HepG2 (cell line): ENCODE results near the gene GNB1. TPM values are rescaled to one million over a fixed set of nuclear protein-coding genes. Genes with fewer than 3 reads are reported as not detected.

Experiments used
- CBFB ChIP-seq: sonication (generic); formaldehyde crosslinking; IDR thresholded peaks from 2 replicates; pipeline ENCODE4 v1.4.0; 2020; ENCODE audit warnings: missing genetic modification reagents
- DDIT3 ChIP-seq: sonication (generic); formaldehyde crosslinking; IDR thresholded peaks from 2 replicates; pipeline ENCODE4 v1.4.0; 2020; ENCODE audit warnings: mild to moderate bottlenecking, missing genetic modification reagents
- DMTF1 ChIP-seq: sonication (generic); formaldehyde crosslinking; IDR thresholded peaks from 2 replicates; pipeline ENCODE4 v1.4.0; 2020; ENCODE audit warnings: mild to moderate bottlenecking, missing genetic modification reagents
- DRAP1 ChIP-seq: IDR thresholded peaks from 2 replicates; pipeline ENCODE4 v1.6.1; 2016; ENCODE audit warnings: missing genetic modification reagents, missing compliant biosample characterization
- GATAD2A ChIP-seq: IDR thresholded peaks from 2 replicates; pipeline ENCODE4 v1.6.1; 2016
- GFI1 ChIP-seq: sonication (generic); formaldehyde crosslinking; IDR thresholded peaks from 2 replicates; pipeline ENCODE4 v1.5.0; 2020; ENCODE audit warnings: missing genetic modification reagents, mild to moderate bottlenecking, borderline replicate concordance
- GTF3A ChIP-seq: sonication (generic); formaldehyde crosslinking; conservative IDR thresholded peaks from 2 replicates; pipeline ENCODE4 v1.4.0; 2020; ENCODE audit warnings: mild to moderate bottlenecking, missing genetic modification reagents
- HDAC2 ChIP-seq: sonication (generic); formaldehyde crosslinking; IDR thresholded peaks from 2 replicates; pipeline ENCODE4 v1.4.0; 2020; ENCODE audit warnings: missing genetic modification reagents
- KAT7 ChIP-seq: IDR thresholded peaks from 2 replicates; pipeline ENCODE4 v1.6.1; 2018; ENCODE audit warnings: borderline replicate concordance, missing compliant biosample characterization
- KDM3A ChIP-seq: IDR thresholded peaks from 2 replicates; pipeline ENCODE4 v1.6.1; 2018; ENCODE audit warnings: low read depth, missing compliant biosample characterization
- MYC ChIP-seq: sonication (generic); formaldehyde crosslinking; IDR thresholded peaks from 2 replicates; pipeline ENCODE4 v1.9.0; 2021; ENCODE audit warnings: missing genetic modification reagents, borderline replicate concordance
- NCOA5 ChIP-seq: sonication (generic); formaldehyde crosslinking; IDR thresholded peaks from 2 replicates; pipeline ENCODE4 v1.4.0; 2020; ENCODE audit warnings: missing genetic modification reagents
- ONECUT2 ChIP-seq: sonication (generic); formaldehyde crosslinking; IDR thresholded peaks from 2 replicates; pipeline ENCODE4 v1.4.0; 2020; ENCODE audit warnings: missing genetic modification reagents
- PHF8 ChIP-seq: sonication (generic); formaldehyde crosslinking; IDR thresholded peaks from 2 replicates; pipeline ENCODE4 v1.5.0; 2020; ENCODE audit warnings: missing genetic modification reagents
- SUZ12 ChIP-seq: fragments of 150-350 bp; IDR thresholded peaks from 2 replicates; pipeline ENCODE4 v1.6.1; 2014; ENCODE audit warnings: low read depth, low read length
- TEF ChIP-seq: sonication (generic); formaldehyde crosslinking; IDR thresholded peaks from 2 replicates; pipeline ENCODE4 v1.5.0; 2020; ENCODE audit warnings: missing genetic modification reagents
- TOPORS ChIP-seq: sonication (generic); formaldehyde crosslinking; IDR thresholded peaks from 2 replicates; pipeline ENCODE4 v1.8.0; 2023; ENCODE audit warnings: mild to moderate bottlenecking, missing genetic modification reagents
- ZNF205 ChIP-seq: IDR thresholded peaks from 2 replicates; pipeline ENCODE4 v1.6.1; 2018; ENCODE audit warnings: missing biosample characterization, missing genetic modification reagents
- ZNF232 ChIP-seq: sonication (generic); formaldehyde crosslinking; IDR thresholded peaks from 2 replicates; pipeline ENCODE4 v1.4.0; 2020; ENCODE audit warnings: missing genetic modification reagents, borderline replicate concordance
- ZNF234 ChIP-seq: sonication (generic); formaldehyde crosslinking; conservative IDR thresholded peaks from 2 replicates; pipeline ENCODE4 v1.5.1; 2020; ENCODE audit warnings: mild to moderate bottlenecking, missing genetic modification reagents
- ZNF317 ChIP-seq: sonication (generic); formaldehyde crosslinking; IDR thresholded peaks from 2 replicates; pipeline ENCODE4 v1.5.0; 2020; ENCODE audit warnings: mild to moderate bottlenecking, missing genetic modification reagents
- ZNF414 ChIP-seq: sonication (generic); formaldehyde crosslinking; IDR thresholded peaks from 2 replicates; pipeline ENCODE4 v1.5.0; 2020; ENCODE audit warnings: missing genetic modification reagents
- ZNF513 ChIP-seq: sonication (generic); formaldehyde crosslinking; conservative IDR thresholded peaks from 2 replicates; pipeline ENCODE4 v1.5.0; 2020; ENCODE audit warnings: missing genetic modification reagents
- ZNF607 ChIP-seq: sonication (generic); formaldehyde crosslinking; IDR thresholded peaks from 2 replicates; pipeline ENCODE4 v1.5.1; 2020; ENCODE audit warnings: missing genetic modification reagents, mild to moderate bottlenecking, borderline replicate concordance
- ZNF781 ChIP-seq: sonication (generic); formaldehyde crosslinking; IDR thresholded peaks from 2 replicates; pipeline ENCODE4 v1.5.1; 2020; ENCODE audit warnings: borderline replicate concordance, mild to moderate bottlenecking, missing genetic modification reagents; ENCODE audit errors: not compliant biosample characterization
- ZNF879 ChIP-seq: sonication (generic); formaldehyde crosslinking; IDR thresholded peaks from 2 replicates; pipeline ENCODE4 v1.8.1; 2023; ENCODE audit warnings: missing genetic modification reagents
- polyA plus RNA-seq, 8 experiments: library from polyadenylated mRNA; depleted of rRNA in 3 of 8; stranded (reverse) in 7 of 8; unstranded in 1 of 8; fragments of >200 nt; fragmentation: Illumina TruSeq in 4 of 8; extraction: Trizol in 4 of 8; gene quantifications; 2 replicates each; pipeline versions ENCODE4 v1.2.1 to v1.2.3, GENCODE V29; 2011 to 2016; ENCODE audit warnings: low read depth in 4 of 8, missing spikeins in 1 of 8, mixed read lengths in 1 of 8; ENCODE audit not compliant: insufficient read depth in 1 of 8
- total RNA-seq, 5 experiments: library from RNA; depleted of rRNA; stranded (reverse); fragments of >200 nt; fragmentation: Illumina TruSeq; extraction: Trizol; gene quantifications; 2 replicates each; pipeline ENCODE4 v1.2.3, GENCODE V29; 2016; ENCODE audit warnings: low read depth in 1 of 5

The GNB1 gene
- total and polyA plus RNA-seq, 2 of the 13 experiments (the other 11 are each of a cell fraction or from before 2014, with no cell fraction given), result 66.2 to 327 TPM

GRCh38 chr1:1917995-1918900 lies 27.4 kb upstream of the GNB1 start (continued):
- no peak for TF ChIP-seq DMTF1
- TF ChIP-seq ZNF232 (CRISPR knock-in tag), result no peak
- TF ChIP-seq ZNF781, result no peak
- no peak for TF ChIP-seq ONECUT2 (CRISPR knock-in tag)
- no peak for TF ChIP-seq TOPORS (CRISPR knock-in tag)
- TF ChIP-seq HDAC2 (CRISPR knock-in tag), result no peak
- TF ChIP-seq ZNF513 (CRISPR knock-in tag), result no peak
- TF ChIP-seq MYC (CRISPR knock-in tag), result no peak; the same call in 1 of the 2 replicates
- TF ChIP-seq GTF3A (CRISPR knock-in tag), result no peak
- TF ChIP-seq ZNF607, result no peak
- TF ChIP-seq SUZ12, result no peak
- TF ChIP-seq ZNF879 (CRISPR knock-in tag), result no peak
- no peak for TF ChIP-seq KDM3A
- TF ChIP-seq DDIT3 (CRISPR knock-in tag), result no peak
- no peak for TF ChIP-seq NCOA5 (CRISPR knock-in tag)
- TF ChIP-seq ZNF234 (CRISPR knock-in tag), result no peak
- TF ChIP-seq GATAD2A (CRISPR knock-in tag), result no peak
- TF ChIP-seq ZNF317 (CRISPR knock-in tag), result no peak
- no peak for TF ChIP-seq ZNF414
- TF ChIP-seq DRAP1 (CRISPR knock-in tag), result no peak
- no peak for TF ChIP-seq GFI1 (CRISPR knock-in tag)
- no peak for TF ChIP-seq ZNF205 (CRISPR knock-in tag)
- TF ChIP-seq CBFB, result no peak
- TF ChIP-seq TEF (CRISPR knock-in tag), result no peak
- peak; percentile 47; the same call in 1 of the 2 replicates for TF ChIP-seq PHF8 (CRISPR knock-in tag)
- no peak for TF ChIP-seq KAT7 (CRISPR knock-in tag)
